HepG2 (cell line): ENCODE results near the gene ANXA7. TPM values are rescaled to one million over a fixed set of nuclear protein-coding genes. Genes with fewer than 3 reads are reported as not detected.

ENCODE experiments used
- ATAC-seq: fragments of 200-7000 bp; cut with Tn5 transposase; 3 replicates; pipeline ENCODE4 v1.9.1; 2020; ENCODE audit warnings: mild to moderate bottlenecking, moderate library complexity
- BruUV-seq: library from RNA; stranded (reverse); fragments of 400-500 nt; replicated peaks from 2 replicates; lab custom pipeline; 2021; lab: Mats Ljungman, UMichigan
- CTCF ChIA-PET: fragments of 300-600 bp; formaldehyde crosslinking; extraction: SDS; loops from one replicate; lab custom pipeline; 2021; ENCODE audit warnings: low total read pairs, inconsistent platforms, low intra/inter-chr PET ratio; lab: Yijun Ruan, JAX
- POLR2A ChIA-PET: fragments of 350-600 bp; sonication (Branson Sonifier 250); formaldehyde crosslinking; loops from one replicate; lab custom pipeline; 2020; ENCODE audit warnings: antibody characterized with exemption, inconsistent platforms; lab: Yijun Ruan, JAX
- DNase-seq: peaks from one replicate; pipeline ENCODE4 v3.0.0-alpha.2; 2015; ENCODE audit warnings: low spot score
- FAIRE-seq: peaks from 3 replicates; lab custom pipeline; 2011; peaks lifted over from hg19 to GRCh38; lab: Jason Lieb, UNC
- H2AFZ ChIP-seq: one replicate; pipeline ENCODE4 v1.6.1; 2011; ENCODE audit warnings: low read length, inconsistent platforms
- H3K27ac ChIP-seq: fragments of 300-600 bp; 3 replicates; pipeline ENCODE4 v1.8.0; 2011; ENCODE audit warnings: mixed run types, mild to moderate bottlenecking, mixed read lengths, low read length, inconsistent platforms; ENCODE audit not compliant: insufficient read depth; ENCODE audit errors: extremely low read length
- H3K27me3 ChIP-seq, 2 experiments: fragments of 200-600 bp in 1 of 2; 2 replicates in 1 of 2; 3 replicates in 1 of 2; pipeline versions ENCODE4 v1.6.0 to v1.8.0; 2011; ENCODE audit warnings: low read length in 2 of 2, mild to moderate bottlenecking in 2 of 2, moderate library complexity in 2 of 2, inconsistent platforms in 1 of 2; ENCODE audit not compliant: insufficient read depth in 2 of 2, control insufficient read depth in 1 of 2
- H3K36me3 ChIP-seq, 2 experiments: fragments of 200-600 bp in 1 of 2; replicated peaks in 1 of 2; 2 replicates in 1 of 2; 3 replicates in 1 of 2; pipeline versions ENCODE4 v1.5.1 to v1.8.0; 2011; ENCODE audit warnings: low read length in 2 of 2, inconsistent platforms in 1 of 2; ENCODE audit not compliant: insufficient read depth in 2 of 2, control insufficient read depth in 1 of 2
- H3K4me1 ChIP-seq: 2 replicates; pipeline ENCODE4 v1.5.1; 2012; ENCODE audit warnings: low read length, inconsistent platforms; ENCODE audit not compliant: insufficient read depth
- H3K4me2 ChIP-seq: 2 replicates; pipeline ENCODE4 v1.6.0; 2011; ENCODE audit warnings: low read depth, low read length, inconsistent platforms
- H3K4me3 ChIP-seq, 3 experiments: fragments of 200-600 bp in 1 of 3; sonication (generic), shearing (Covaris generic) in 1 of 3; replicated peaks in 1 of 3; 2 replicates each; pipeline ENCODE4 v1.5.1; 2011 to 2016; ENCODE audit warnings: low read length in 3 of 3, inconsistent platforms in 2 of 3, low read depth in 2 of 3, mild to moderate bottlenecking in 2 of 3, control low read depth in 1 of 3, mixed read lengths in 1 of 3; ENCODE audit not compliant: insufficient read depth in 1 of 3
- H3K79me2 ChIP-seq: one replicate; pipeline ENCODE4 v1.6.1; 2011; ENCODE audit warnings: low read length, inconsistent platforms; ENCODE audit not compliant: insufficient read depth
- H3K9ac ChIP-seq: 2 replicates; pipeline ENCODE4 v1.6.0; 2011; ENCODE audit warnings: mild to moderate bottlenecking, low read depth, low read length, inconsistent platforms; ENCODE audit not compliant: insufficient read depth
- H3K9me3 ChIP-seq: 2 replicates; pipeline ENCODE4 v1.5.1; 2012; ENCODE audit warnings: mild to moderate bottlenecking, low read length
- H4K20me1 ChIP-seq: 2 replicates; pipeline ENCODE4 v1.6.0; 2011; ENCODE audit warnings: inconsistent platforms, mild to moderate bottlenecking, low read length, moderate library complexity; ENCODE audit not compliant: insufficient read depth
- DMAP1 ChIP-seq: IDR thresholded peaks from 2 replicates; pipeline ENCODE4 v1.6.1; 2016
- GATAD1 ChIP-seq: IDR thresholded peaks from 2 replicates; pipeline ENCODE4 v1.6.1; 2016; ENCODE audit warnings: missing genetic modification reagents, missing compliant biosample characterization
- KAT8 ChIP-seq: IDR thresholded peaks from 2 replicates; pipeline ENCODE4 v1.6.1; 2016; ENCODE audit warnings: missing genetic modification reagents, missing compliant biosample characterization
- RXRB ChIP-seq: IDR thresholded peaks from 2 replicates; pipeline ENCODE4 v1.6.1; 2016; ENCODE audit warnings: borderline replicate concordance, missing genetic modification reagents, missing compliant biosample characterization
- TFDP2 ChIP-seq: sonication (generic); formaldehyde crosslinking; IDR thresholded peaks from 2 replicates; pipeline ENCODE4 v1.4.0; 2020; ENCODE audit warnings: missing genetic modification reagents
- U2AF2 ChIP-seq: fragments of 200-400 bp; formaldehyde crosslinking; IDR thresholded peaks from 2 replicates; pipeline ENCODE4 v1.6.1; 2017; ENCODE audit warnings: low read depth, mild to moderate bottlenecking, low read length
- ZNF33B ChIP-seq: sonication (generic); formaldehyde crosslinking; IDR thresholded peaks from 2 replicates; pipeline ENCODE4 v1.5.1; 2020; ENCODE audit warnings: mild to moderate bottlenecking, missing genetic modification reagents
- ZNF550 ChIP-seq: sonication (generic); formaldehyde crosslinking; IDR thresholded peaks from 2 replicates; pipeline ENCODE4 v1.4.0; 2020; ENCODE audit warnings: mild to moderate bottlenecking, missing genetic modification reagents, borderline replicate concordance
- ZNF557 ChIP-seq: sonication (generic); formaldehyde crosslinking; IDR thresholded peaks from 2 replicates; pipeline ENCODE4 v1.4.0; 2020; ENCODE audit warnings: missing genetic modification reagents
- ZNF572 ChIP-seq: sonication (generic); formaldehyde crosslinking; IDR thresholded peaks from 2 replicates; pipeline ENCODE4 v1.5.1; 2020; ENCODE audit warnings: mild to moderate bottlenecking, missing genetic modification reagents
- WGBS: methylation state at CpG from one replicate; pipeline ENCODE4 v1.1.6; 2017; ENCODE audit warnings: low lambda C conversion rate; 5-methylcytosine and 5-hydroxymethylcytosine counted together
- in situ Hi-C: cut with HindIII; loops from 2 replicates; pipeline ENCODE4 v1.10.0; 2017; ENCODE audit warnings: low pct_unique_long_range_greater_than_20kb; ENCODE audit not compliant: extremely low pct_ligation_motif_present
- intact Hi-C: fragments of 100-400 bp; cut with micrococcal nuclease; formaldehyde crosslinking; loops from one replicate; pipeline ENCODE4 v1.10.0; 2022; ENCODE audit not compliant: unreplicated experiment
- polyA plus RNA-seq, 8 experiments: library from polyadenylated mRNA; depleted of rRNA in 3 of 8; stranded (reverse) in 7 of 8; unstranded in 1 of 8; fragments of >200 nt; fragmentation: Illumina TruSeq in 4 of 8; extraction: Trizol in 4 of 8; gene quantifications; 2 replicates each; pipeline versions ENCODE4 v1.2.1 to v1.2.3, GENCODE V29; 2011 to 2016; ENCODE audit warnings: low read depth in 4 of 8, missing spikeins in 1 of 8, mixed read lengths in 1 of 8; ENCODE audit not compliant: insufficient read depth in 1 of 8
- total RNA-seq, 5 experiments: library from RNA; depleted of rRNA; stranded (reverse); fragments of >200 nt; fragmentation: Illumina TruSeq; extraction: Trizol; gene quantifications; 2 replicates each; pipeline ENCODE4 v1.2.3, GENCODE V29; 2016; ENCODE audit warnings: low read depth in 1 of 5
- TF ChIP-seq, protein P1 (sequence below): sonication (generic); formaldehyde crosslinking; IDR thresholded peaks from 2 replicates; pipeline ENCODE4 v1.4.0; 2020; ENCODE audit warnings: mild to moderate bottlenecking, missing genetic modification reagents
- TF ChIP-seq, protein P2 (sequence below): sonication (generic); formaldehyde crosslinking; IDR thresholded peaks from 2 replicates; pipeline ENCODE4; 2020; ENCODE audit warnings: missing genetic modification reagents, mild to moderate bottlenecking, borderline replicate concordance
- TF ChIP-seq, protein P3 (sequence below): sonication (generic); formaldehyde crosslinking; IDR thresholded peaks from 2 replicates; pipeline ENCODE4 v1.4.0; 2020; ENCODE audit warnings: low read depth, mild to moderate bottlenecking, missing genetic modification reagents

The ANXA7 gene
- total and polyA plus RNA-seq, 2 of the 13 experiments (the other 11 are each of a cell fraction or from before 2014, with no cell fraction given), result 54.8 to 89.0 TPM

DNA sequence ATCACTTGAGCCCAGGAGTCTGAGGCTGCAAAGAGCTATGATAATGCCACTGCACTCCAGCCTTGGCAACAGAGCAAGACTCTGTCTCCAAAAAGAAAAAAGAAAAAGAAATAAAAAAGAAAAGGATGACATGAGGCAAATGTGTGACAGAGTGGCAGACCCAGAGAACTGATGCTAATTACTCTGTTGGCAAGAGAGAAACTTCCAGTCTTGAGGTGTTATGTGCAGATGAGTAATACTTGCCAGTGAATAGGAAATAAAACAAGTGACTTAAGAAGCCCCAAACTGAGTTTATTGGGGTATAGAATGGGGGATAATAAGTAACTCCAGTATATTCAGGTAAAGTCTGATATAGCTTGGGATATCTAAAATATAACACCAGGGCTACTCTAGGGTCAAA, 9.5 kb upstream of the ANXA7 start:
- no peak for DNase-seq
- CTCF ChIA-PET, result no interaction called here
- Histone ChIP-seq H3K9me3 (no peaks in the 10 kb centered on the region), H3K79me2 (no peaks in the 10 kb centered on the region), H4K20me1 (no peaks in the 10 kb centered on the region), H3K4me3 (no peak overlapping the region), H3K27me3 (no peaks in the 10 kb centered on the region), H3K4me2 (no peak overlapping the region), H3K9ac (no peak overlapping the region), H3K4me1 (peaks cover 12% of the 10 kb centered on the region), H3K27ac (no peak overlapping the region), H2AFZ (no peak overlapping the region), H3K36me3 (peaks cover 3% of the 10 kb centered on the region in 2 experiments; a peak in 3 of 5 replicates)
- intact Hi-C loops (no loop called here), in situ Hi-C loops (no loop called here)
- TF ChIP-seq ZNF572 (CRISPR knock-in tag), result no peak
- no peak for TF ChIP-seq GATAD1
- TF ChIP-seq, protein P1, sequence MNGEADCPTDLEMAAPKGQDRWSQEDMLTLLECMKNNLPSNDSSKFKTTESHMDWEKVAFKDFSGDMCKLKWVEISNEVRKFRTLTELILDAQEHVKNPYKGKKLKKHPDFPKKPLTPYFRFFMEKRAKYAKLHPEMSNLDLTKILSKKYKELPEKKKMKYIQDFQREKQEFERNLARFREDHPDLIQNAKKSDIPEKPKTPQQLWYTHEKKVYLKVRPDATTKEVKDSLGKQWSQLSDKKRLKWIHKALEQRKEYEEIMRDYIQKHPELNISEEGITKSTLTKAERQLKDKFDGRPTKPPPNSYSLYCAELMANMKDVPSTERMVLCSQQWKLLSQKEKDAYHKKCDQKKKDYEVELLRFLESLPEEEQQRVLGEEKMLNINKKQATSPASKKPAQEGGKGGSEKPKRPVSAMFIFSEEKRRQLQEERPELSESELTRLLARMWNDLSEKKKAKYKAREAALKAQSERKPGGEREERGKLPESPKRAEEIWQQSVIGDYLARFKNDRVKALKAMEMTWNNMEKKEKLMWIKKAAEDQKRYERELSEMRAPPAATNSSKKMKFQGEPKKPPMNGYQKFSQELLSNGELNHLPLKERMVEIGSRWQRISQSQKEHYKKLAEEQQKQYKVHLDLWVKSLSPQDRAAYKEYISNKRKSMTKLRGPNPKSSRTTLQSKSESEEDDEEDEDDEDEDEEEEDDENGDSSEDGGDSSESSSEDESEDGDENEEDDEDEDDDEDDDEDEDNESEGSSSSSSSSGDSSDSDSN (CRISPR knock-in tag), result no peak
- POLR2A ChIA-PET, result no interaction called here
- no peak for ATAC-seq
- BruUV-seq, result no TSS peak
- FAIRE-seq, result no peak

DNA sequence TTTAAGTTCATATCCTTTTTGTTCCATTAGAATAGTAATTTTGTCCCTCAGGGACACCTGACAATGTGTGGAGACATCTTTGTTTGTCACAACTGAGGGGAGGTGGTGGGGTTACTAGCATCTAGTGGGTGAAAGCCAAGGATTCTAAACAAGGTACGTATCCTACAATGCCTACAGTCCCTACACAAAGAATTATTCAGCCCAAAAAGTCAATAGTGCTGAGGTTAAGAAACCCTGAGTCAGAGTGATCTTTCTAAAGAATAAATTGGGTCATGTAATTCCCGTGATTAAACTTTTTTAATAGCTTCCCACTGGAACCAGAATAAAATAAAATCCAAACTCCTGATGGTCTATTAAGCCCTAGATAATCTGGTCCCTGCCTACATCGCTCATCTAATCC, 2.7 kb upstream of the ANXA7 start:
- no TSS peak for BruUV-seq
- 63% methylated on average over 3 of the region's 3 CpGs for WGBS
- H3K9ac ChIP-seq, result no peak overlapping the region
- FAIRE-seq, result no peak
- no peak overlapping the region for H3K27ac ChIP-seq
- no peaks in the 10 kb centered on the region for H4K20me1 ChIP-seq
- H3K4me2 ChIP-seq, result no peak overlapping the region
- no peaks in the 10 kb centered on the region for H3K9me3 ChIP-seq
- no peak for DNase-seq
- POLR2A ChIA-PET, result no interaction called here
- no peaks in the 10 kb centered on the region for H3K36me3 ChIP-seq
- H3K79me2 ChIP-seq, result peaks cover 15% of the 10 kb centered on the region
- H2AFZ ChIP-seq, result no peak overlapping the region
- H3K4me1 ChIP-seq, result peaks cover 49% of the 10 kb centered on the region
- no peaks in the 10 kb centered on the region; a peak in 1 of 5 replicates for H3K27me3 ChIP-seq
- H3K4me3 ChIP-seq, result no peak overlapping the region
- no peak for ATAC-seq
- intact Hi-C loops (no loop called here), in situ Hi-C loops (no loop called here)
- CTCF ChIA-PET, result no interaction called here
- no peak for TF ChIP-seq ZNF33B (CRISPR knock-in tag)
- TF ChIP-seq TFDP2 (CRISPR knock-in tag), result no peak
- no peak for TF ChIP-seq U2AF2
- no peak for TF ChIP-seq KAT8
- TF ChIP-seq, protein P2, sequence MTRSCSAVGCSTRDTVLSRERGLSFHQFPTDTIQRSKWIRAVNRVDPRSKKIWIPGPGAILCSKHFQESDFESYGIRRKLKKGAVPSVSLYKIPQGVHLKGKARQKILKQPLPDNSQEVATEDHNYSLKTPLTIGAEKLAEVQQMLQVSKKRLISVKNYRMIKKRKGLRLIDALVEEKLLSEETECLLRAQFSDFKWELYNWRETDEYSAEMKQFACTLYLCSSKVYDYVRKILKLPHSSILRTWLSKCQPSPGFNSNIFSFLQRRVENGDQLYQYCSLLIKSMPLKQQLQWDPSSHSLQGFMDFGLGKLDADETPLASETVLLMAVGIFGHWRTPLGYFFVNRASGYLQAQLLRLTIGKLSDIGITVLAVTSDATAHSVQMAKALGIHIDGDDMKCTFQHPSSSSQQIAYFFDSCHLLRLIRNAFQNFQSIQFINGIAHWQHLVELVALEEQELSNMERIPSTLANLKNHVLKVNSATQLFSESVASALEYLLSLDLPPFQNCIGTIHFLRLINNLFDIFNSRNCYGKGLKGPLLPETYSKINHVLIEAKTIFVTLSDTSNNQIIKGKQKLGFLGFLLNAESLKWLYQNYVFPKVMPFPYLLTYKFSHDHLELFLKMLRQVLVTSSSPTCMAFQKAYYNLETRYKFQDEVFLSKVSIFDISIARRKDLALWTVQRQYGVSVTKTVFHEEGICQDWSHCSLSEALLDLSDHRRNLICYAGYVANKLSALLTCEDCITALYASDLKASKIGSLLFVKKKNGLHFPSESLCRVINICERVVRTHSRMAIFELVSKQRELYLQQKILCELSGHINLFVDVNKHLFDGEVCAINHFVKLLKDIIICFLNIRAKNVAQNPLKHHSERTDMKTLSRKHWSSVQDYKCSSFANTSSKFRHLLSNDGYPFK (CRISPR knock-in tag), result no peak
- no peak for TF ChIP-seq DMAP1 (CRISPR knock-in tag)
- no peak for TF ChIP-seq ZNF557
- TF ChIP-seq, protein P3, sequence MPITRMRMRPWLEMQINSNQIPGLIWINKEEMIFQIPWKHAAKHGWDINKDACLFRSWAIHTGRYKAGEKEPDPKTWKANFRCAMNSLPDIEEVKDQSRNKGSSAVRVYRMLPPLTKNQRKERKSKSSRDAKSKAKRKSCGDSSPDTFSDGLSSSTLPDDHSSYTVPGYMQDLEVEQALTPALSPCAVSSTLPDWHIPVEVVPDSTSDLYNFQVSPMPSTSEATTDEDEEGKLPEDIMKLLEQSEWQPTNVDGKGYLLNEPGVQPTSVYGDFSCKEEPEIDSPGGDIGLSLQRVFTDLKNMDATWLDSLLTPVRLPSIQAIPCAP (CRISPR knock-in tag), result no peak
- no peak for TF ChIP-seq RXRB (CRISPR knock-in tag)
- TF ChIP-seq ZNF550 (CRISPR knock-in tag), result no peak
